SHP77 treated with DMSO at 0.1 percent for 48 hours (cell line): ENCODE measurements around the gene ZNF780A.
A peak's percentile ranks its signal among the peaks of the same experiment; 100 is the strongest.
"Not testable (repeated sequence)": the region's sequence is repeated elsewhere in the genome, so short reads cannot be mapped to it uniquely, and the experiment has no call there.

ENCODE experiments used
- DNase-seq: peaks from one replicate; lab custom pipeline; 2025; lab: John Stamatoyannopoulos, UW

ZNF780A gene

GRCh38 chr19:40090241-40091204 is at the start of gene ZNF780A:
TSS of gene ZNF780A (minus strand) at chr19:40090943. CDS start at chr19:40084753, 6,190 bp downstream.
- DNase-seq = peak; percentile 84

DNA sequence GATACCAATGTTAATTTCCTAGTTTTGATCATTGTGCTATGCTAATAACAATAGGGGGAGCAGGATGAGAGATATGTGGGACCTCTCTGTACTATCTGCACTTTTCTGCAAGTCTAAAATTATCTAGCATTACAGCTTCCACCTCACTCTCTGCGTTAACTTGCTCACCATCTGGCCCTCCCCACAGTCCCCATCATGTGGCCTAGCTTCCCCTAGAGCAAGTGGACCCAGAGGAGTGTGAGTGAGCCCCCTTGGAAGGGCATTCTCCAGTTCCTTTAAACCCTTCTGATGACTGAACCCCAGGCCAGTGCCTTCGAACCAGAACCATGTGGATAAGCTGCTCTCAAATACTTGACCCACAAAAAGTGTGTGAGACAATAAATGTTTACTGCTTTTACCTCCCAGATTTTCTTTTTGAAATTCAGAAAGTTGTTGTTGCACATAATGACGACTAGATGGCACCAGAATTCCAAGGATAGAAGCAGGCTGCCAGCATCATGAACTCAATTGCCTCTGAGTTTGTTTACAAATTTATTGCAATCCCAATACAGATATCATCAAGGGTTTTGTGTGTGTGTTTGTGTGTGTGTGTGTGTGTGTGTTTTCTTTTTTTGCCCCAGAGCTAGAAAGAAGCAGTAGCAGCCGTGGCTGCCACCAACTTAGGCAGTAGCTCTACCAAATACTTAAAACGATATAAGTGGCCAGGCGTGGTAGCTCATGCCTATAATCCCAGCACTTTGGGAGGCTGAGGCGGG is 49.0 kb upstream of the ZNF780A start:
- peak; percentile 44 for DNase-seq

GRCh38 chr19:40136818-40137217 is 46.1 kb upstream of the ZNF780A start:
- no peak for DNase-seq

DNA sequence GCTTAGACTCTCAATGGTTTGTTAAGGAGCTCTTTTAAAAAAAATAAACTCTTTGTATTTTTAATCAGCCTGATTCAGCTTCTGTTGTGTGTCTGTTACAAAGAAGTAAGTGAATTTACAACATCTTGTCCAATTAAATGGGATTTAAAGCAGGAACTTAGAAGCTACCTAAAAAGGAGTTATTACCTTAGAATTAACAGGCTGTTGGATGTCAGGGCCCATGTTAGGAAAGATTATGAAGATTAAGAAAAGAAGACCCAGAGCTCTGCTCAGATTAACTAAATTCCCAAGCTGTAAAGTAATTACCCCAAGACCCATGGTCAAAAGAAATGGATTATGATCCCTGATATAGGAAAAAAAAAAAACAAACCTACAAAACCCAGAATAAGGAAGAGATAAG is 44.1 kb upstream of the ZNF780A start:
- no peak for DNase-seq

- no peak for DNase-seq
Measured at GRCh38 chr19:40133491-40133890, 42.7 kb upstream of the ZNF780A start.

DNA sequence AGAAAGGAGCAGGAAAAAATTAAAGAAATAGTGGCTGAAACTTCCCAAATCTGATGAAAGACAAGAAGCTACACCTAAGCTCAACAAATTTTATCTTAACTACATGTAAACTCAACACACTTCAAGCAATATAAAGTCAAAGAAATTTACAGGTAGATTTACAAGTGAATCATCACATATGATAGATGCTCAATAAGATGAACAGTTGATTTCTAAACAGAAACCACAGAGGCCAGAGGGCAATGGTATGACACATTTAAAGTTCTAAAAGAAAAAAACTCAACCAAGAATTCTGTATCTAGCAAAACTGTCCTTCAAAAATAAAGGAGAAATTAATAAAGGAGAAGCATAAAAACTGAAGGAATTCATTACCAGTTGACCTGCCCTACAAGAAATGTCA is 39.3 kb upstream of the ZNF780A start:
- no peak for DNase-seq

- DNase-seq = no peak
Measured at GRCh38 chr19:40129425-40129824, 38.7 kb upstream of the ZNF780A start.

DNA sequence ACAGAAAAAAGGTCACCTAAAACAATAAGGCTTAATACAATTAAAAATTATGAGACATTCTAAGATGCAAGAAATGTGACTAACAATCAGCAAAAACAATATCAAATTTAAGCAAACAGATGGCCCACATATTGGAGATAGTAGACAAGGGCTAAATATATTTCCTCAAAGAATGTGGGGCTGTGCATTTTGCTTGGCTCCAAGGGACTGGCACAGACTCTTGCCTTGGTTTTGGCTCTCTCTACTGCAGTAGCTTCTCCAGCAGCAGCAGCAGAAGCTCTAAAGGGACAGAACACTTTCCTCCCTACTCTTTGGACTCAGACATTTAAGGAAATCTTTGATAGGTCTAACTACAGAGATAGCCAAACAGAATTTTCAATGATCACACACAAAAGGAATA is 38.2 kb upstream of the ZNF780A start:
- no peak for DNase-seq

GRCh38 chr19:40119380-40119779 is 28.6 kb upstream of the ZNF780A start:
- no peak for DNase-seq

GRCh38 chr19:40118638-40119037 is 27.9 kb upstream of the ZNF780A start:
- DNase-seq = not testable (repeated sequence)

GRCh38 chr19:40116075-40116474 is 25.3 kb upstream of the ZNF780A start:
- no peak for DNase-seq

- not testable (repeated sequence) for DNase-seq
Measured at GRCh38 chr19:40114119-40114518, 23.4 kb upstream of the ZNF780A start.

DNA sequence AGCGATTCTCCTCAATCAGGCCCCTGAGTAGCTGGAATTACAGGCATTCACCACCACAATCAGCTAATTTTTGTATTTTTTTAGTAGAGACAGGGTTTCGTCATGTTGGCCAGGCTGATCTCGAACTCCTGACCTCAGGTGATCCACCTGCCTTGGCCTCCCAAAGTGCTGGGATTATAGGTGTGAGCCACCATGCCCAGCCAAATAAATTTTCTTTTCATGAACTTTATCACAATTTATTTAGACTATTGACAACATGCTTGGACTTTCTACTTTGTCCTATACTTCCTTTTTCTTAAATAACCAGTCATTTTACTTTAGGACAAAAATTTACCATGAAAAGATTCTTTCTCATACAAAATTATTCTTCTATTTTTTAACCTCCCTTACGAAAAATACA is 21.5 kb upstream of the ZNF780A start:
- DNase-seq = not testable (repeated sequence)

DNA sequence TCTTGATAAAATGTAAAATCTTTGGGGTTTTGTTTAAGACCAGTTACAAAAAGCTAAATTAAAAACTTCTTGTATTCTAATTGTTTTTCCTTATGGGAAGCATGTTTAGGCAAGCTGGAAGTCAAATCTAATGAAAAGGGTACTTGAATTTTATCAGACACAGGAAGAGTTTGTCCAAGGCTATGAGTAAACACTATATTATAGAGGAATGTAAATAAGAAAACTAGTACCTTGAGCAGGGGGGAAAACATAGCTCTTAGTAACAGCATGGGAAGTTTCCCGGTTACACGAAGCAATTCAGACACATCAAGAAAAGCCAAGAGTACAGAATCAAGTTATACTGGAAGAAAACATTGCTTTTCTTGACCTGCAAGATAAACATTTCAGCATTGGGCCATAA is 19.8 kb upstream of the ZNF780A start:
- no peak for DNase-seq

GRCh38 chr19:40104754-40105153 is 14.0 kb upstream of the ZNF780A start:
- no peak for DNase-seq

- no peak for DNase-seq
Measured at GRCh38 chr19:40103600-40103999, 12.9 kb upstream of the ZNF780A start.

DNA sequence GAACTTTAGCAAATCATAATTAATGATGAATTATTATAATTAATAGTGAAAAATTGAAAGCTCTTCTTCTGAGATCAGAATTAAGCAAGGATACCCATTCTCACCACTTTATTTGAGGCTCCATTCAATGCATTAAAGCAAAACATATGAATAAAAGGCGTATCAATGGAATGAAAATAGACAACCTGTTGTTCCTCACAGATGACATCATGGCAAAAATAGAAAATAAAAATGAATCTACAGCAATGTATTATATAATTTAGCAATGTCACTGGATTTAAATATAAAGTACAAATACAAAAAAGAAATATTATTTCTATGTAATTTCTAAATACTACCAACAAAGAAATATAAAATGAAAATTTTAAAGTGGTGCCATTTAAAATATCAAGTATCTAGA is 11.1 kb upstream of the ZNF780A start:
- DNase-seq = no peak

DNA sequence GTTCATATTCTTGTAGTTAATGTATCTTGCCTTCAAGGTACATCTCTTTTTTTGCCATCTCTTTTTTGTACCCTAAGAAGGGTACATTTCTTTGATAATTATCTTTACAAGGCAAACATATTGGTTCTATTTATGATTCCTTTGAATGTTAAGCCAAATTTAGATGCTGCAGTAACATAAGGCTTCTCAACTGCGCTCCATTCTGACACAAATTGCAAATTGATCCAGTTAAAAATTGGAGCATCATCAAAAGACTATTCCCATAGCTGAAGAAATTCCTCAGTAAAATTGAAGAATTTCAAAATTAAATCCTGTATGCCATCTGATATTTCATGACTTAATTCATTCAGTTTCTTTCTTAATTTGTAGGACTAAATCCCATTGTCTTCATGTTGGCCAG is 2.7 kb upstream of the ZNF780A start:
- DNase-seq = no peak

GRCh38 chr19:40091205-40092129 is 724 bp upstream of the ZNF780A start:
- DNase-seq = no peak

DNA sequence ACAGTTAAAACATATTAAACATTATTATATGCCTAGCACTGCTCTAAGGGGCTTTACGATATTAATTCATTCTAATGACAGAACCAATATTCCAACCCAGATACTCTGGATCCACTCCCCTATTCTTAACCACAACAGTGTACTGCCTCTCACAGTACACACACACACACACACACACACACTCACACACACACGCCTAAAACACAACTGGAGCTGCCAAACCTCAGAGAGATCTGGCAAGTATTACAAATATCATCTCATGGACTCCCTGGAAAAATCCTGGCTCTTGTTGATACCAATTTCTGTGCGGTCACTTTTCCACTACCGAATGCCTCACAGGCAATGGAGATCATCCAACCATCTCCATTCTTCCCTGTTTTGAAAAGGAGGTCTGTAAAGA is 1.3 kb downstream of the ZNF780A start:
- DNase-seq = no peak

- no peak for DNase-seq
Measured at GRCh38 chr19:40088299-40089047, 2.3 kb downstream of the ZNF780A start.
